ENCODE measurements around the gene CDC73. TPM values are rescaled to one million over a fixed set of nuclear protein-coding genes. Genes with fewer than 3 reads are reported as not detected.
A peak's percentile ranks its signal among the peaks of the same experiment; 100 is the strongest.

The CDC73 gene
- total RNA-seq, 1 experiment from 2014 or later = 85.8 TPM

GRCh38 chr1:193213998-193214397 is 92.2 kb downstream of the CDC73 start:
- Mint-ChIP-seq H3K4me3 (ENCODE audit: unreplicated experiment) (no peak overlapping the region), H3K27ac (ENCODE audit: low read depth, unreplicated experiment) (peak overlapping the region; percentile 50), H3K27me3 (ENCODE audit: insufficient read depth, unreplicated experiment) (no peaks in the 10 kb centered on the region), H3K36me3 (ENCODE audit: insufficient read depth, unreplicated experiment) (peaks cover 71% of the 10 kb centered on the region), H3K9me3 (ENCODE audit: unreplicated experiment) (peaks cover 7% of the 10 kb centered on the region), H3K4me1 (ENCODE audit: insufficient read depth, unreplicated experiment) (peaks cover 17% of the 10 kb centered on the region)
- DNase-seq (ENCODE audit: unreplicated experiment) = no peak
- ChIA-PET CTCF (no interaction called here), POLR2A (no interaction called here)
- BruUV-seq (replicated peaks) = no TSS peak
- intact Hi-C loops (cut with micrococcal nuclease) = no loop called here
- no peak for TF ChIP-seq CTCF (IDR thresholded peaks at IDR 0.05; ENCODE audit: unreplicated experiment)

DNA sequence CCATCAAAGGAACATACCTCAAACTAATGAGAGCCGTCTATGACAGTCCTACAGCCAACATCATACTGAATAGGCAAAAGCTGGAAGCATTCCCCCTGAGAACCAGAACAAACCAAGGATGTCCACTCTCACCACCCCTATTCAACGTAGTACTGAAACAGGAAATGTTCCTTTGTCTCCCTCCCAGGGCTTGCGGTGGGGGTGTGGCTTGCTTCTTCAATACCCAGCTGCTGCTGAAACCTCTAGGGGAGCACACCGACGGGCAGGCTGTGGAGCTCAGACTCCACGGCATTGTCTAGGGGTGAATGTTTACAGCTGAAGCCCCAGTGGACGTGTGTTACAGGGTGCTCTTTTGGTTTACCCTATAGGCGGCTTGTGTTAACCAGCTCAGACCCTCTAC is 95.1 kb downstream of the CDC73 start:
- TF ChIP-seq CTCF (IDR thresholded peaks at IDR 0.05; ENCODE audit: unreplicated experiment) = no peak
- H3K9me3 Mint-ChIP-seq (ENCODE audit: unreplicated experiment) = no peaks in the 10 kb centered on the region
- H3K4me3 Mint-ChIP-seq (ENCODE audit: unreplicated experiment) = no peak overlapping the region
- ChIA-PET POLR2A (no interaction called here), CTCF (interaction anchor here (0.5 to 0.6 kb wide), 2 partner anchors 489 to 807 kb away, joined by 3 to 5 read pairs; no protein-coding TSS in a partner anchor)
- no peaks in the 10 kb centered on the region for H3K4me1 Mint-ChIP-seq (ENCODE audit: insufficient read depth, unreplicated experiment)
- no peak overlapping the region for H3K27ac Mint-ChIP-seq (ENCODE audit: low read depth, unreplicated experiment)
- H3K27me3 Mint-ChIP-seq (ENCODE audit: insufficient read depth, unreplicated experiment) = no peaks in the 10 kb centered on the region
- DNase-seq (ENCODE audit: unreplicated experiment) = no peak
- intact Hi-C loops (cut with micrococcal nuclease) = no loop called here
- H3K36me3 Mint-ChIP-seq (ENCODE audit: insufficient read depth, unreplicated experiment) = peaks cover 77% of the 10 kb centered on the region
- no TSS peak for BruUV-seq (replicated peaks)

- no peak for TF ChIP-seq CTCF (IDR thresholded peaks at IDR 0.05; ENCODE audit: unreplicated experiment)
- peaks cover 55% of the 10 kb centered on the region for H3K36me3 Mint-ChIP-seq (ENCODE audit: insufficient read depth, unreplicated experiment)
- POLR2A ChIA-PET = interaction anchor here (0.7 to 1.1 kb wide), 3 partner anchors 9 to 59 kb away, joined by 3 to 4 read pairs (median 3); no protein-coding TSS in a partner anchor
- CTCF ChIA-PET = no interaction called here
- H3K4me3 Mint-ChIP-seq (ENCODE audit: unreplicated experiment) = no peak overlapping the region
- DNase-seq (ENCODE audit: unreplicated experiment) = no peak
- peak overlapping the region; percentile 28 for H3K27ac Mint-ChIP-seq (ENCODE audit: low read depth, unreplicated experiment)
- intact Hi-C loops (cut with micrococcal nuclease) = no loop called here
- BruUV-seq (replicated peaks) = no TSS peak
- no peaks in the 10 kb centered on the region for H3K4me1 Mint-ChIP-seq (ENCODE audit: insufficient read depth, unreplicated experiment)
- no peaks in the 10 kb centered on the region for H3K27me3 Mint-ChIP-seq (ENCODE audit: insufficient read depth, unreplicated experiment)
- H3K9me3 Mint-ChIP-seq (ENCODE audit: unreplicated experiment) = no peaks in the 10 kb centered on the region
Observed at GRCh38 chr1:193219391-193219790, 97.6 kb downstream of the CDC73 start.

GRCh38 chr1:193221651-193222050 is 99.8 kb downstream of the CDC73 start:
- no TSS peak for BruUV-seq (replicated peaks)
- no peaks in the 10 kb centered on the region for H3K27me3 Mint-ChIP-seq (ENCODE audit: insufficient read depth, unreplicated experiment)
- POLR2A ChIA-PET = no interaction called here
- H3K9me3 Mint-ChIP-seq (ENCODE audit: unreplicated experiment) = no peaks in the 10 kb centered on the region
- intact Hi-C loops (cut with micrococcal nuclease) = no loop called here
- no peak for TF ChIP-seq CTCF (IDR thresholded peaks at IDR 0.05; ENCODE audit: unreplicated experiment)
- H3K36me3 Mint-ChIP-seq (ENCODE audit: insufficient read depth, unreplicated experiment) = peaks cover 35% of the 10 kb centered on the region
- CTCF ChIA-PET = no interaction called here
- peaks cover 4% of the 10 kb centered on the region for H3K4me1 Mint-ChIP-seq (ENCODE audit: insufficient read depth, unreplicated experiment)
- H3K4me3 Mint-ChIP-seq (ENCODE audit: unreplicated experiment) = no peak overlapping the region
- no peak for DNase-seq (ENCODE audit: unreplicated experiment)
- H3K27ac Mint-ChIP-seq (ENCODE audit: low read depth, unreplicated experiment) = no peak overlapping the region
